Calu3 (cell line): Measurements from ENCODE around the gene CUBN. TPM values are rescaled to one million over a fixed set of nuclear protein-coding genes. Genes with fewer than 3 reads are reported as not detected.

ENCODE experiments used
- BruUV-seq: library from RNA; stranded (reverse); fragments of 400-500 nt; replicated peaks from 2 replicates; lab custom pipeline; 2021; lab: Mats Ljungman, UMichigan
- CTCF ChIA-PET: fragments of 300-600 bp; sonication (Branson Sonifier 250); formaldehyde crosslinking; loops from one replicate; lab custom pipeline; 2022; ENCODE audit warnings: antibody characterized with exemption; lab: Charles Lee
- DNase-seq: peaks from one replicate; pipeline ENCODE4 v3.0.0; 2022
- H3K27ac Mint-ChIP-seq: one replicate; pipeline ENCODE4 v1.8.0; 2022; ENCODE audit warnings: mixed read lengths; ENCODE audit not compliant: unreplicated experiment
- H3K27me3 Mint-ChIP-seq: one replicate; pipeline ENCODE4 v1.8.0; 2022; ENCODE audit warnings: mixed read lengths; ENCODE audit not compliant: unreplicated experiment
- H3K36me3 Mint-ChIP-seq: one replicate; pipeline ENCODE4 v1.8.0; 2022; ENCODE audit warnings: mild to moderate bottlenecking, moderate library complexity, mixed read lengths; ENCODE audit not compliant: insufficient read depth, unreplicated experiment
- H3K4me1 Mint-ChIP-seq: one replicate; pipeline ENCODE4 v1.8.0; 2022; ENCODE audit warnings: mild to moderate bottlenecking, low read depth, mixed read lengths; ENCODE audit not compliant: unreplicated experiment
- H3K4me3 Mint-ChIP-seq: one replicate; pipeline ENCODE4 v1.8.0; 2022; ENCODE audit warnings: mild to moderate bottlenecking, low read depth, moderate library complexity, mixed read lengths; ENCODE audit not compliant: unreplicated experiment
- H3K9me3 Mint-ChIP-seq: one replicate; pipeline ENCODE4 v1.8.0; 2022; ENCODE audit warnings: low read depth, mixed read lengths; ENCODE audit not compliant: unreplicated experiment
- intact Hi-C: fragments of 100-400 bp; cut with micrococcal nuclease; formaldehyde crosslinking; loops from one replicate; pipeline ENCODE4 v1.10.0; 2022; ENCODE audit not compliant: unreplicated experiment
- total RNA-seq: library from RNA; stranded (reverse); gene quantifications from 2 replicates; pipeline ENCODE4 v1.2.3, GENCODE V29; 2022
- TF ChIP-seq, protein P1 (sequence below): fragments of 200-600 bp; IDR thresholded peaks from one replicate; pipeline ENCODE4 v1.8.0; 2022; ENCODE audit warnings: antibody characterized with exemption; ENCODE audit not compliant: unreplicated experiment

The CUBN gene
- total RNA-seq, 1 experiment from 2014 or later: 0.92 TPM

DNA sequence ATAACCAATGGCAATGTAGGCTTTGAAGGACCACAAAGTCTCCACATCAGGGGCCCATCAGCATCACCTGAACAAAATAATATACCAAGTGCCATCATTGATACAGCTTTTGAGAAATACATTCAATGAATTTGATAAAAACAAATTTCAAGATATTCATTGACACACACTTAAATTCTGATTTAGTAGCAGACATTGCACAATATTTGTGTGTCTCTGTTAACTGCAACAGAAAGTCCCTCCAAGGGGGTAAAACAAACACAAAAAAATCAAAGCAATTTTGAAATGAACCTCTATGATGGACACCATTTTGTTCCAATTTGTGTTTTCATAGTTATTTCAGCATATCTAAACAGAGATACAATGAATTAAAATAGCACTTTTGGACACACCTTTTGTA lies 225.6 kb downstream of the CUBN start:
- no peaks in the 10 kb centered on the region for H3K36me3 Mint-ChIP-seq
- no peak overlapping the region for H3K4me3 Mint-ChIP-seq
- no peak for DNase-seq
- H3K4me1 Mint-ChIP-seq: no peaks in the 10 kb centered on the region
- no peaks in the 10 kb centered on the region for H3K27me3 Mint-ChIP-seq
- H3K9me3 Mint-ChIP-seq: no peaks in the 10 kb centered on the region
- TF ChIP-seq, protein P1, sequence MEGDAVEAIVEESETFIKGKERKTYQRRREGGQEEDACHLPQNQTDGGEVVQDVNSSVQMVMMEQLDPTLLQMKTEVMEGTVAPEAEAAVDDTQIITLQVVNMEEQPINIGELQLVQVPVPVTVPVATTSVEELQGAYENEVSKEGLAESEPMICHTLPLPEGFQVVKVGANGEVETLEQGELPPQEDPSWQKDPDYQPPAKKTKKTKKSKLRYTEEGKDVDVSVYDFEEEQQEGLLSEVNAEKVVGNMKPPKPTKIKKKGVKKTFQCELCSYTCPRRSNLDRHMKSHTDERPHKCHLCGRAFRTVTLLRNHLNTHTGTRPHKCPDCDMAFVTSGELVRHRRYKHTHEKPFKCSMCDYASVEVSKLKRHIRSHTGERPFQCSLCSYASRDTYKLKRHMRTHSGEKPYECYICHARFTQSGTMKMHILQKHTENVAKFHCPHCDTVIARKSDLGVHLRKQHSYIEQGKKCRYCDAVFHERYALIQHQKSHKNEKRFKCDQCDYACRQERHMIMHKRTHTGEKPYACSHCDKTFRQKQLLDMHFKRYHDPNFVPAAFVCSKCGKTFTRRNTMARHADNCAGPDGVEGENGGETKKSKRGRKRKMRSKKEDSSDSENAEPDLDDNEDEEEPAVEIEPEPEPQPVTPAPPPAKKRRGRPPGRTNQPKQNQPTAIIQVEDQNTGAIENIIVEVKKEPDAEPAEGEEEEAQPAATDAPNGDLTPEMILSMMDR: no peak
- H3K27ac Mint-ChIP-seq: no peak overlapping the region
- intact Hi-C loops: no loop called here
- CTCF ChIA-PET: no interaction called here
- BruUV-seq: no TSS peak

DNA sequence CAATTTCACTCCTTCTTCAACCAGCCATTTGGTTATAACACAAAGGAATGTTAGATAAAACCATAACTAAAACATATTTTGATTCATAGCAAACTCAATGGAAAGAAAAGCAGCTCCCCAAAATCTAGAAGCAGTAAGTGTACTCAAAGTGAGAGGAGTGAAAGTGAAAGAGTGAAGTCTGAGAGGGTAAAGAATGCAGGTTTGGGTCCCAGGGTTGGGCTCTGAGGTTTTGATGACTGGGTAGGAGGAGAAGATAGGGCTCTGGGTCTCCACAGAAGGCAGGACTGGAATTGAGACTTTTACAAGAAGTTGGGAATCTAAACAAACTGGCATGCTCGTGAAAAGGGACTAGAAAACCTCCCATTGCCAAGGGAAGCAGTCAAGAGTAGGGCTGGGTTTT lies 227.0 kb downstream of the CUBN start:
- H3K4me3 Mint-ChIP-seq: no peak overlapping the region
- H3K36me3 Mint-ChIP-seq: no peaks in the 10 kb centered on the region
- TF ChIP-seq, protein P1: no peak
- CTCF ChIA-PET: no interaction called here
- BruUV-seq: no TSS peak
- H3K27ac Mint-ChIP-seq: no peak overlapping the region
- no peaks in the 10 kb centered on the region for H3K27me3 Mint-ChIP-seq
- no peak for DNase-seq
- no peaks in the 10 kb centered on the region for H3K9me3 Mint-ChIP-seq
- no peaks in the 10 kb centered on the region for H3K4me1 Mint-ChIP-seq
- intact Hi-C loops: no loop called here

DNA sequence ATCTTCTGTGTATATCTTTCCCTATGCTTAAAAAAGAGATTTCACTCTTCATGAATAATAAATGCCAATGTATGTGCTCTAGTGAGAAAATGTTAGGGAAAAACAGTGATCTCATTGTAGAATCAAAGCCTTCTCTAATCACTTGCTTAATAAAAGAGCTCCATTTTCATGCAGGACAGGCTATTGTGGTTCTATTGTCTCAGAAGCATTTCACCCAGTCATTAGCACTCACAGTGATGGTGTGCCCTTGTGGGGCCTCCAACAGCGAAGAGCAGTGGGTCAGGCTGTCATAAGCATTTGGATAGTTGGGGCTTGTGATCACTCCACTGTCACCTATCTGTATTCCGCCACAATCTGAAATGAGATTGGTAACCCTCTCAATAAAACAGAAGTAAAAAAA lies 228.5 kb downstream of the CUBN start:
- intact Hi-C loops: no loop called here
- H3K9me3 Mint-ChIP-seq: no peaks in the 10 kb centered on the region
- BruUV-seq: no TSS peak
- no peaks in the 10 kb centered on the region for H3K27me3 Mint-ChIP-seq
- no peaks in the 10 kb centered on the region for H3K36me3 Mint-ChIP-seq
- DNase-seq: no peak
- TF ChIP-seq, protein P1: no peak
- no peak overlapping the region for H3K27ac Mint-ChIP-seq
- CTCF ChIA-PET: no interaction called here
- H3K4me3 Mint-ChIP-seq: no peak overlapping the region
- no peaks in the 10 kb centered on the region for H3K4me1 Mint-ChIP-seq

- CTCF ChIA-PET: no interaction called here
- TF ChIP-seq, protein P1: no peak
- Mint-ChIP-seq H3K27ac (no peak overlapping the region), H3K4me3 (no peak overlapping the region), H3K27me3 (no peaks in the 10 kb centered on the region), H3K9me3 (peaks cover 3% of the 10 kb centered on the region), H3K36me3 (peaks cover 6% of the 10 kb centered on the region), H3K4me1 (peaks cover 9% of the 10 kb centered on the region)
- no TSS peak for BruUV-seq
- intact Hi-C loops: no loop called here
- DNase-seq: no peak
These were observed 232.6 kb downstream of the CUBN start for GRCh38 chr10:16896993-16897392.
